GM12878 (cell line): ENCODE measurements around the gene CLSTN2.

ENCODE experiments used
- ASH2L ChIP-seq: fragments of 300-600, 200-600 bp; sonication (generic); IDR thresholded peaks from 2 replicates; pipeline ENCODE4 v1.6.1; 2017; ENCODE audit warnings: low read depth, mild to moderate bottlenecking, borderline replicate concordance
- ATF2 ChIP-seq: IDR thresholded peaks from 2 replicates; pipeline ENCODE4 v1.6.1; 2012; ENCODE audit warnings: low read length, inconsistent platforms
- CHD4 ChIP-seq: fragments of 200-600 bp; sonication (generic); IDR thresholded peaks from 2 replicates; pipeline ENCODE4 v1.6.1; 2016; ENCODE audit warnings: mild to moderate bottlenecking
- CTCF ChIP-seq, 3 experiments: IDR thresholded peaks in 2 of 3; conservative IDR thresholded peaks in 1 of 3; 2 replicates each; pipeline ENCODE4 v1.5.1; 2011; ENCODE audit warnings: low read depth in 3 of 3, low read length in 3 of 3, mild to moderate bottlenecking in 3 of 3, control low read depth in 2 of 3, moderate library complexity in 2 of 3, inconsistent platforms in 1 of 3, mixed read lengths in 1 of 3; ENCODE audit not compliant: control insufficient read depth in 2 of 3, insufficient read depth in 1 of 3; ENCODE audit errors: extremely low read depth in 1 of 3
- KAT2A ChIP-seq: conservative IDR thresholded peaks from 2 replicates; pipeline ENCODE4 v1.6.1; 2011; ENCODE audit warnings: low read depth, low read length; ENCODE audit not compliant: control insufficient read depth
- PKNOX1 ChIP-seq: fragments of 450-650 bp; IDR thresholded peaks from 2 replicates; pipeline ENCODE4 v1.6.1; 2016; ENCODE audit warnings: mild to moderate bottlenecking
- PML ChIP-seq: IDR thresholded peaks from 2 replicates; pipeline ENCODE4 v1.6.1; 2012; ENCODE audit warnings: low read length, inconsistent platforms
- POLR2AphosphoS5 ChIP-seq: IDR thresholded peaks from 2 replicates; pipeline ENCODE4 v1.6.1; 2011; ENCODE audit warnings: mild to moderate bottlenecking, low read length, inconsistent platforms
- REST ChIP-seq: IDR thresholded peaks from 2 replicates; pipeline ENCODE4 v1.6.1; 2012; ENCODE audit warnings: mild to moderate bottlenecking, low read depth, low read length

GRCh38 chr3:140103166-140103565 lies 168.2 kb downstream of the CLSTN2 start:
- TF ChIP-seq CTCF (IDR thresholded peaks at IDR 0.05 in 2 of 3, conservative IDR thresholded peaks at IDR 0.05 in 1 of 3; ENCODE audit: control insufficient read depth in 2 of 3, extremely low read depth in 1 of 3, insufficient read depth in 1 of 3, low read depth in 3 of 3, low read length in 3 of 3): no peak
- TF ChIP-seq ASH2L: no peak
- TF ChIP-seq PKNOX1: no peak
- no peak for TF ChIP-seq PML
- no peak for TF ChIP-seq KAT2A
- TF ChIP-seq REST: no peak
- no peak for TF ChIP-seq POLR2AphosphoS5
- no peak for TF ChIP-seq ATF2
- no peak for TF ChIP-seq CHD4
